ENCODE measurements around the gene PUS3. TPM values are rescaled to one million over a fixed set of nuclear protein-coding genes. Genes with fewer than 3 reads are reported as not detected.

Gene PUS3
- total RNA-seq, 2 experiments from 2014 or later = 8.6 to 10.2 TPM

- no peak for TF ChIP-seq EZH2phosphoT487 (IDR thresholded peaks at IDR 0.05; ENCODE audit: borderline replicate concordance, low read depth, low read length)
- peak; percentile 92 for TF ChIP-seq CTCF (conservative IDR thresholded peaks at IDR 0.05; ENCODE audit: low read length)
- no peak overlapping the region for H3K4me3 ChIP-seq (ENCODE audit: low read depth, low read length, poor library complexity, severe bottlenecking)
- no peak overlapping the region for H2AFZ ChIP-seq (ENCODE audit: low read length)
- no peaks in the 10 kb centered on the region for H3K9me3 ChIP-seq (ENCODE audit: low read length)
- POLR2A ChIA-PET = interaction anchor here (0.6 to 0.8 kb wide), 3 partner anchors 15 to 280 kb away, joined by 3 read pairs; no protein-coding TSS in a partner anchor
- no peaks in the 10 kb centered on the region for H3K4me1 ChIP-seq (ENCODE audit: insufficient read depth, low read length, poor library complexity, severe bottlenecking)
- no peak overlapping the region for H3K4me2 ChIP-seq (ENCODE audit: low read length)
- CTCF ChIA-PET (ENCODE audit: unreplicated experiment) = no interaction called here
- DNase-seq (ENCODE audit: low spot score) = peak; percentile 78
- no peaks in the 10 kb centered on the region for H3K79me2 ChIP-seq (ENCODE audit: insufficient read depth, low read depth, low read length)
- no peaks in the 10 kb centered on the region for H3K36me3 ChIP-seq (ENCODE audit: insufficient read depth, low read length)
- H3K27ac ChIP-seq (ENCODE audit: low read depth, low read length, poor library complexity, severe bottlenecking) = no peak overlapping the region
- no TSS peak for BruUV-seq (replicated peaks)
- no peaks in the 10 kb centered on the region for H3K9me2 ChIP-seq (ENCODE audit: insufficient read depth, low read length)
- intact Hi-C loops (cut with micrococcal nuclease; ENCODE audit: unreplicated experiment) = loop anchor here (1.0 kb wide), 1 partner anchor 271 kb away; no protein-coding TSS in a partner anchor
- H4K20me1 ChIP-seq (ENCODE audit: insufficient read depth, low read length) = no peaks in the 10 kb centered on the region
Observed at GRCh38 chr11:125923012-125923579, 20.1 kb upstream of the PUS3 start.

- Histone ChIP-seq H2AFZ (ENCODE audit: low read length) (no peak overlapping the region), H3K36me3 (ENCODE audit: insufficient read depth, low read length) (no peaks in the 10 kb centered on the region), H3K4me2 (ENCODE audit: low read length) (no peak overlapping the region), H4K20me1 (ENCODE audit: insufficient read depth, low read length) (no peaks in the 10 kb centered on the region), H3K4me3 (ENCODE audit: low read depth, low read length, poor library complexity, severe bottlenecking) (no peak overlapping the region), H3K27ac (ENCODE audit: low read depth, low read length, poor library complexity, severe bottlenecking) (no peak overlapping the region), H3K9me3 (ENCODE audit: low read length) (no peaks in the 10 kb centered on the region), H3K9me2 (ENCODE audit: insufficient read depth, low read length) (no peaks in the 10 kb centered on the region), H3K79me2 (ENCODE audit: insufficient read depth, low read depth, low read length) (no peaks in the 10 kb centered on the region), H3K4me1 (ENCODE audit: insufficient read depth, low read length, poor library complexity, severe bottlenecking) (no peaks in the 10 kb centered on the region)
- BruUV-seq (replicated peaks) = no TSS peak
- intact Hi-C loops (cut with micrococcal nuclease; ENCODE audit: unreplicated experiment) = no loop called here
- DNase-seq (ENCODE audit: low spot score) = no peak
- CTCF ChIA-PET (ENCODE audit: unreplicated experiment) = no interaction called here
- POLR2A ChIA-PET = no interaction called here
- no peak for TF ChIP-seq CTCF (conservative IDR thresholded peaks at IDR 0.05; ENCODE audit: low read length)
- TF ChIP-seq EZH2phosphoT487 (IDR thresholded peaks at IDR 0.05; ENCODE audit: borderline replicate concordance, low read depth, low read length) = no peak
Observed at GRCh38 chr11:125922156-125922555, 19.1 kb upstream of the PUS3 start.

GRCh38 chr11:125921042-125921441, 18.0 kb upstream of the PUS3 start:
- ChIA-PET POLR2A (interaction anchor here (0.6 kb wide), 1 partner anchor 132 kb away, joined by 3 read pairs; no protein-coding TSS in a partner anchor), CTCF (ENCODE audit: unreplicated experiment) (no interaction called here)
- Histone ChIP-seq H3K4me1 (ENCODE audit: insufficient read depth, low read length, poor library complexity, severe bottlenecking) (no peaks in the 10 kb centered on the region), H3K27ac (ENCODE audit: low read depth, low read length, poor library complexity, severe bottlenecking) (no peak overlapping the region), H4K20me1 (ENCODE audit: insufficient read depth, low read length) (no peaks in the 10 kb centered on the region), H3K9me3 (ENCODE audit: low read length) (no peaks in the 10 kb centered on the region), H3K4me3 (ENCODE audit: low read depth, low read length, poor library complexity, severe bottlenecking) (no peak overlapping the region), H2AFZ (ENCODE audit: low read length) (no peak overlapping the region), H3K79me2 (ENCODE audit: insufficient read depth, low read depth, low read length) (no peaks in the 10 kb centered on the region), H3K9me2 (ENCODE audit: insufficient read depth, low read length) (no peaks in the 10 kb centered on the region), H3K4me2 (ENCODE audit: low read length) (no peak overlapping the region), H3K36me3 (ENCODE audit: insufficient read depth, low read length) (no peaks in the 10 kb centered on the region)
- intact Hi-C loops (cut with micrococcal nuclease; ENCODE audit: unreplicated experiment) = no loop called here
- TF ChIP-seq CTCF (conservative IDR thresholded peaks at IDR 0.05; ENCODE audit: low read length) = no peak
- no peak for TF ChIP-seq EZH2phosphoT487 (IDR thresholded peaks at IDR 0.05; ENCODE audit: borderline replicate concordance, low read depth, low read length)
- no peak for DNase-seq (ENCODE audit: low spot score)
- no TSS peak for BruUV-seq (replicated peaks)

Measured in OCI-LY7 (cell line).